GM18520 (cell line): ENCODE data around the gene CD300C.
"Not testable (repeated sequence)": the region's sequence is repeated elsewhere in the genome, so short reads cannot be mapped to it uniquely, and the experiment has no call there.

Experiments
- ATAC-seq: cut with Tn5 transposase; IDR thresholded peaks from one replicate; pipeline ENCODE4 v1.9.1; 2021; ENCODE audit not compliant: unreplicated experiment

The CD300C gene

GRCh38 chr17:74545843-74546230 lies at the start of gene CD300C:
TSS of gene CD300C (minus strand) at chr17:74546115. CDS start at chr17:74545782, 333 bp downstream.
- no peak for ATAC-seq

GRCh38 chr17:74595037-74595750 lies 49.3 kb upstream of the CD300C start:
- no peak for ATAC-seq

- ATAC-seq, result no peak
Measured at GRCh38 chr17:74592087-74592990, 46.4 kb upstream of the CD300C start, which contains the start of gene CD300LD. TSS of gene CD300LD (minus strand) at chr17:74592283. CDS start at chr17:74592202, 81 bp downstream.

GRCh38 chr17:74591503-74591902 lies 45.6 kb upstream of the CD300C start:
- ATAC-seq, result no peak

- no peak for ATAC-seq
Measured at GRCh38 chr17:74585711-74586110, 39.8 kb upstream of the CD300C start.

- ATAC-seq, result no peak
Measured at GRCh38 chr17:74584292-74585060, 38.6 kb upstream of the CD300C start.

- no peak for ATAC-seq
Measured at GRCh38 chr17:74582633-74583032, 36.7 kb upstream of the CD300C start.

GRCh38 chr17:74579900-74580299 lies 34.0 kb upstream of the CD300C start:
- ATAC-seq, result no peak

- ATAC-seq, result no peak
Measured at GRCh38 chr17:74578979-74579378, 33.1 kb upstream of the CD300C start.

GRCh38 chr17:74574489-74575142 lies 28.7 kb upstream of the CD300C start:
- ATAC-seq, result no peak

- ATAC-seq, result not testable (repeated sequence)
Measured at GRCh38 chr17:74573635-74574034, 27.7 kb upstream of the CD300C start.

GRCh38 chr17:74573169-74573568 lies 27.3 kb upstream of the CD300C start:
- no peak for ATAC-seq

- no peak for ATAC-seq
Measured at GRCh38 chr17:74571621-74572270, 25.8 kb upstream of the CD300C start.

GRCh38 chr17:74569020-74570003 lies 23.4 kb upstream of the CD300C start:
- no peak for ATAC-seq

- no peak for ATAC-seq
Measured at GRCh38 chr17:74568106-74568873, 22.4 kb upstream of the CD300C start.

GRCh38 chr17:74567397-74567796 lies 21.5 kb upstream of the CD300C start, which contains the start of gene CD300H:
TSS of gene CD300H (minus strand) at chr17:74567509.
- no peak for ATAC-seq

GRCh38 chr17:74566132-74566753 lies 20.3 kb upstream of the CD300C start:
- no peak for ATAC-seq

GRCh38 chr17:74565126-74565525 lies 19.2 kb upstream of the CD300C start:
- ATAC-seq, result no peak
